Measurements from ENCODE around the gene POU2F3.

The POU2F3 gene

DNA sequence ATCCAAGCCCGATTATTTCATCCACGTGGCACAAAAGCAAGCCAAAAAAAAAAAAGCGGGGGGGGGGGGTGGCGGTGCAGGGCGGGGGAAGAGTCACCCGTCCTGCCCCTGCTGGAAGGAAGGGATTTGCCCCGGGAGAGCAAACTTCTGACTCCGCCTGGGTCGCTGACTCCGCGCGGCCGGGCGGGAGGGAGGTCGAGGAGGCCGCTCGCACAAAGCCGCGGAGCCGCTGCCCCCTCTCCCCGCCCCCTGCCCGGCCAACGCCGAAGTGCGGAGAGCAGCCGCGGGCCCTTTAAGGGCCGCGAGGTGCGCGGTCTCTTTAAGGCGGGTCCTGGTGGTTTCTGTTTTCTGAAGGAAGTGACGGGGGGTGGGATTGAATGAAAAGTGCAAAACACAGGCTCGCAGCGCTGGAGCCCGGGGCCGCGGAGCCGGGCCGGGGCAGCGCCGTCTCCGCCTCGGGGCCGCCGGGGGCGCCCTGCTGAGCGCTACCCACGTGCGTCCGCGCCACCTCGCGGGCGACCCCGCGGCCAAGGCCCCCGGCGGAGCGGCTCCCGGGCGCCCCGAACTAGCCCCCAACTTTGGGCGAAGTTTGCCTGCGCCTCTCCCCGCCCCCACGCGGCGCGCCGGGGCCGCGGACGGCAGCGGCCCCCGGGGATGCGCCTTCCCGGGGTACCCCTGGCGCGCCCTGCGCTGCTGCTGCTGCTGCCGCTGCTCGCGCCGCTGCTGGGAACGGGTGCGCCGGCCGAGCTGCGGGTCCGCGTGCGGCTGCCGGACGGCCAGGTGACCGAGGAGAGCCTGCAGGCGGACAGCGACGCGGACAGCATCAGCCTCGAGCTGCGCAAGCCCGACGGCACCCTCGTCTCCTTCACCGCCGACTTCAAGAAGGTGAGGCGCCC, 29.1 kb upstream of the POU2F3 start, which contains the start of gene OAF:
OAF (plus strand) TSS at position 407 of the 896 bp plus-strand sequence; CDS start at position 655, 248 bp downstream.
- DNase-seq (ENCODE audit: low spot score): peak; percentile 79

DNA sequence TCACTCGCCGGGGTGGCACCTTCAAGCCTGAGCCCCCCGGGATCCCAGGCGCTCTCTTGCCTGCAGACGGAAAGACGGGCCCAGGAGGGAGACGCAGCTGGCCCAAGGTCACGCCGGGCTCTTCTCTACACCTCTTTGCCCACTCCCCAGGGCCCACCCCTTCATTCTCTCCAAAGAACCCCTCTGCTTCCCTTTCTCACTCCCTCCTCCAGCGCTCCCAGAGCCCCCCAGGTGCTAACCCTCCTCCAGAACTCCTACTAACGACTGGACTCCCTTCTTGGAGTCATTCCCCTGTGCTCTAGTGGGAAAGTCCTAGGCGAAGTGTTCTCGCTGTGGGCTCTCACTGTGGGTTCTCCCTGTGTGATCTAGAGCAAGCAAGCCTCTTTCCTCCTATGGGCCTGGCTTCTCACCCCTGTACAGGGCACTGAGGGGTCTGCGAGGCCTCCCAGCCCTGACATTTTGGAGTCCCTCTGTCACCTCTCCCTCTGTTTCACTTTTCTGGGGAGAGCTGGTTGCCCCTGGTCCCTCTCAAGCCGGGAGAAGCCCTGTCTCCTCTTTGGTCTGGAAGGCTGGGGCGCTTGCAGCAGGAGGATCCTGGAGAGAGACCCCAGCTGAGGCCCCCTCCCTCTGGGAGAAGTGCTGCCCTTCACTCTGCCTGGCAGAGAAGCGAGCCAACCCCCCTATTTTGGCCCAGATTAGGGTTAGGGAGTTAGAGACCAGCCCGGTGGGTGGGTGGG, 28.2 kb upstream of the POU2F3 start:
- DNase-seq (ENCODE audit: low spot score): no peak

GRCh38 chr11:120212259-120212878, 27.6 kb upstream of the POU2F3 start:
- no peak for DNase-seq (ENCODE audit: low spot score)

DNA sequence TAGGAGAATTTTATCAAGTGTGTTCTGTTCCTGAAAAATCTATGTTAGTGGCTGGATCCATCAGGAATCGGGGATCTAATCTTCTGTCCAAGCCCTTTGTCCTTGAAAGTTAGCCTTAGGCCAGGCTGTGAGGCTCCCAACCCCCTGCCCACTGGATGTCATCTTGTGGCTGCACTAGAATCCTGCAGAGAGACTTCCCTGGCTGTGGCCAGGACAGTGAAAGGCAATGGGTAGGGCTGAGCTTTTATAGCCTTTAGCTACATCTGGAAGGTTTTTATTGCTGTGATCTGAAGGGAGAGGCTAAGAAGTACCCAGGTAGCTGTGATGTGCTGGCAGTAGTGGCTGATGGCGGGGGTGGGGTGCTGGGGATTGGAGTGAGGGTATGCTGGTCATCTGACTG, 27.0 kb upstream of the POU2F3 start:
- no peak for DNase-seq (ENCODE audit: low spot score)

GRCh38 chr11:120214581-120214980, 25.4 kb upstream of the POU2F3 start:
- DNase-seq (ENCODE audit: low spot score): no peak

- DNase-seq (ENCODE audit: low spot score): peak; percentile 68
Measured at GRCh38 chr11:120215634-120216033, 24.3 kb upstream of the POU2F3 start.

- no peak for DNase-seq (ENCODE audit: low spot score)
Measured at GRCh38 chr11:120216426-120217102, 23.4 kb upstream of the POU2F3 start.

DNA sequence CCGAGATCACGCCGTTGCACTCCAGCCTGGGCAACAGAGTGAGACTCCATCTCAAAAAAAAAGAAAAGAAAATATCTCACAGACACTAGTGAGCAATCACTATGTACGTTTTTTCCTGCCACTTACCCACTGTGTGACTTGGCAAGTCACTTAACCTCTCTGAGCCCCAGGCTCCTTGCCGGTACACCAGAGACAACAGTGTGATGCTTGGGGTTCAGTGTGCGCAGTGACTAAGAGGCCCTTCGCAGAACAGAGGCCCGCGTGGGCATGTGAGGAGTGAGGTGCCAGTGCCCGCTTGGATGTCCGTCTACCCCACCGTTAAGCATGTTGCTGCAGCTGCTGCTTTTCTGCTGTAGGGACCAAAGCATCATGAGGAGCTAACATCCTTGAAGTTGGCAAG, 22.4 kb upstream of the POU2F3 start:
- no peak for DNase-seq (ENCODE audit: low spot score)

GRCh38 chr11:120217941-120218694, 21.8 kb upstream of the POU2F3 start:
- DNase-seq (ENCODE audit: low spot score): peak; percentile 94

- no peak for DNase-seq (ENCODE audit: low spot score)
Measured at GRCh38 chr11:120218695-120219033, 21.3 kb upstream of the POU2F3 start.

GRCh38 chr11:120219232-120219937, 20.6 kb upstream of the POU2F3 start:
- no peak for DNase-seq (ENCODE audit: low spot score)

GRCh38 chr11:120219938-120220746, 19.8 kb upstream of the POU2F3 start:
- no peak for DNase-seq (ENCODE audit: low spot score)

GRCh38 chr11:120220747-120221037, 19.2 kb upstream of the POU2F3 start:
- DNase-seq (ENCODE audit: low spot score): no peak

GRCh38 chr11:120221115-120221752, 18.7 kb upstream of the POU2F3 start:
- no peak for DNase-seq (ENCODE audit: low spot score)

DNA sequence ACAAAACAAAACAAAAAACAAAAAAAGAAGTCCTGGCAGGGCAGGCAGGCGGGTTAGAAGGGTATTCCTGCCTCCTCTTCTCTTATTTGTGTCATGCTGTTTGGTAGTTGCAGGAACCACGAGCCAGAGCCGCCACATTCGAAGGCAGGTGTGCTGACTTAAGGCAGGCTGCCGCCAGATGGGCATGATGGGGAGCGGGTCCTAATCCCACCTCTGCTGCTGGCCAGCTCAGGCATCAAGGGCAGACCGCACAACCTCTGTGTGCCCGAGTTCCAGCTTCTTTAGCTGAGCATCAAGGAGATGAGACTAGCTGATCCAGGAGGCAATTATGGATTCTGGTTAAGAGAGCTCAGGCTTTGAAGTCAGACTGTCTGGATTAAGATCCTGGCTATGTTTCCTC, 17.0 kb upstream of the POU2F3 start:
- no peak for DNase-seq (ENCODE audit: low spot score)

- DNase-seq (ENCODE audit: low spot score): no peak
Measured at GRCh38 chr11:120223793-120224192, 16.1 kb upstream of the POU2F3 start.

- no peak for DNase-seq (ENCODE audit: low spot score)
Measured at GRCh38 chr11:120224361-120224760, 15.6 kb upstream of the POU2F3 start.

DNA sequence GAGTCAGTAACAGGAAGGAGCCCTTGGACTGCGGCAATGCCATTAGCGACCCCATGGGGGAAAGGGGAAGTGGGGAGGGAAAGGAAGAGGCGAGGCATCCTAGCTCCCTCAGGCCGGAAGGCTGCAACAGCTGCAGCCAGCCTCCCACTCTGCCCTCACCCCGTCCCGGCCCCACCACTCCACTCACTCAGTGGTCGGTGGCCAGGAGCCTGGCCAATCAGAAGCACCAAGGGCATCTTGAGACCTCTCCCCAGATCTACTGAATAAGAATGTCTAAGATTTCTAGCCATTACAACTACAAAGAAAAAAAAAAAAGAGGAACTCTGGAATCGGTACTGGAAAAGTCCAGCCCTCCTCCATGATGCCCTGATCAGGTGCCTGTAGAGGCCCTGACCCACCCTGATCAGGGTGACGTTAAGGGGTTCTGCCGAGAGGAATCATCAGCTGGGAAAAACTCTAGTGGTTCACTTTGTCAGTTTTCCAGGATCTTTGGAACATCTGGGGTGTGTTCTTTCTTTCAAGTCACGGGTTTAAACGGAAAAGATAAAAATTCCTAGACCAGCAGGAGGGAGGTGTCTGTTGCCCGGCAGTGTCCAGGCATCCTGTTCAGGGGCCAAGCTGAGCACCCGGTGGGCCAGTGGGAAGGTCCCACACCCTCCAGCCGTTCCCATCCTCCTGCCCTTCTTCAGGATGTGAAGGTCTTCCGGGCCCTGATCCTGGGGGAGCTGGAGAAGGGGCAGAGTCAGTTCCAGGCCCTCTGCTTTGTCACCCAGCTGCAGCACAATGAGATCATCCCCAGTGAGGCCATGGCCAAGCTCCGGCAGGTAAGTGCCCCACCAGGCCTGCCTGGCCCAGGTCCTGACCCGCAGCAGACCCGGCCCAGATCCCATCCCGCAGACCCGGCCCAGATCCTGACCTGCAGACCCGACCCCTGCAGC, 14.7 kb upstream of the POU2F3 start:
- DNase-seq (ENCODE audit: low spot score): no peak

- no peak for DNase-seq (ENCODE audit: low spot score)
Measured at GRCh38 chr11:120226242-120226641, 13.7 kb upstream of the POU2F3 start.

All from COLO829 (cell line).